Mesothelial cell of epicardium (in vitro differentiated cells): ENCODE measurements around the gene ITIH5. TPM values are rescaled to one million over a fixed set of nuclear protein-coding genes. Genes with fewer than 3 reads are reported as not detected.

Source experiments
- DNase-seq, 2 experiments: peaks; one replicate each; pipeline ENCODE4 v3.0.0; 2021; ENCODE audit warnings: low spot score in 2 of 2; ENCODE audit not compliant: unreplicated experiment in 2 of 2
- H3K27ac Mint-ChIP-seq: 2 replicates; pipeline ENCODE4 v1.8.0; 2021; ENCODE audit warnings: mixed read lengths
- H3K27me3 Mint-ChIP-seq: 2 replicates; pipeline ENCODE4 v1.8.0; 2021; ENCODE audit warnings: low read depth, mixed read lengths
- H3K36me3 Mint-ChIP-seq: 2 replicates; pipeline ENCODE4 v1.8.0; 2021; ENCODE audit warnings: mixed read lengths
- H3K4me1 Mint-ChIP-seq: 2 replicates; pipeline ENCODE4 v1.8.0; 2021; ENCODE audit warnings: mixed read lengths
- H3K4me3 Mint-ChIP-seq: 2 replicates; pipeline ENCODE4 v1.8.0; 2021; ENCODE audit warnings: mild to moderate bottlenecking, moderate library complexity, mixed read lengths
- H3K9me3 Mint-ChIP-seq: 2 replicates; pipeline ENCODE4 v1.8.0; 2021; ENCODE audit warnings: mixed read lengths
- CTCF ChIP-seq: fragments of 200-600 bp; sonication (generic); IDR thresholded peaks from one replicate; pipeline ENCODE4 v1.5.0; 2021; ENCODE audit warnings: antibody characterized with exemption; ENCODE audit not compliant: unreplicated experiment
- total RNA-seq: library from RNA; stranded (reverse); gene quantifications from 3 replicates; pipeline ENCODE4 v1.2.1, GENCODE V29; 2021

The ITIH5 gene
- total RNA-seq, 1 donor from 2014 or later: 21.0 TPM

GRCh38 chr10:7704071-7705016 is 37.6 kb upstream of the ITIH5 start:
- no peak overlapping the region for H3K4me3 Mint-ChIP-seq
- DNase-seq: no peak
- peaks cover 52% of the 10 kb centered on the region for H3K27me3 Mint-ChIP-seq
- no peaks in the 10 kb centered on the region for H3K4me1 Mint-ChIP-seq
- TF ChIP-seq CTCF: no peak
- no peak overlapping the region for H3K27ac Mint-ChIP-seq
- no peaks in the 10 kb centered on the region for H3K9me3 Mint-ChIP-seq
- no peaks in the 10 kb centered on the region for H3K36me3 Mint-ChIP-seq

DNA sequence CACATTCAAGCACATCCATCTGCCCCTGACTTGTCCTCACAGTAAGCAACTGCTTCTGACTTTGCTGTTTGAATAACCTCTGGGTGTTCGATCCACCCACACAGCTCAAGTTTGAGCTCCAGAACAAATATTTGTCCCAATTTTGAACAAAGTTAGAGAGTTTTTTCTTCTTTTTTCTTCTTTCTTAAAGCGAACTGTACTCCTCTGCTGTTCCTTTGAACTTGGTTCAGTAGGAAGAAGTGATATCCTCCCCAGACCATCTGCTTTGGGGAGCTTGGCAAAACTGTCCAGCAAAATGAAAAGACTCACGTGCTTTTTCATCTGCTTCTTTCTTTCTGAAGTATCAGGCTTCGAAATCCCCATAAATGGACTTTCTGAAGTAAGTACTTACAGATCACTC is 36.4 kb upstream of the ITIH5 start, which contains the start of gene ITIH2:
Gene ITIH2 (plus strand): TSS at position 177 of the 400 bp plus-strand sequence. CDS start 119 bp downstream, at position 296.
- Mint-ChIP-seq H3K27me3 (peaks cover 48% of the 10 kb centered on the region), H3K9me3 (no peaks in the 10 kb centered on the region), H3K36me3 (no peaks in the 10 kb centered on the region), H3K4me3 (no peak within 1 kb of the TSS), H3K4me1 (no peaks in the 10 kb centered on the region), H3K27ac (no peak within 1 kb of the TSS)
- TF ChIP-seq CTCF: no peak
- no peak for DNase-seq

GRCh38 chr10:7702288-7702812 is 35.6 kb upstream of the ITIH5 start:
- no peak for DNase-seq
- Mint-ChIP-seq H3K27me3 (peaks cover 43% of the 10 kb centered on the region), H3K27ac (no peak overlapping the region), H3K36me3 (no peaks in the 10 kb centered on the region), H3K9me3 (no peaks in the 10 kb centered on the region), H3K4me3 (no peak overlapping the region), H3K4me1 (no peaks in the 10 kb centered on the region)
- TF ChIP-seq CTCF: no peak

- DNase-seq: no peak
- H3K27ac Mint-ChIP-seq: no peak overlapping the region
- no peak overlapping the region for H3K4me3 Mint-ChIP-seq
- no peaks in the 10 kb centered on the region for H3K9me3 Mint-ChIP-seq
- H3K36me3 Mint-ChIP-seq: no peaks in the 10 kb centered on the region
- no peaks in the 10 kb centered on the region for H3K4me1 Mint-ChIP-seq
- no peak for TF ChIP-seq CTCF
- H3K27me3 Mint-ChIP-seq: peaks cover 36% of the 10 kb centered on the region
Observed at GRCh38 chr10:7701158-7701742, 34.5 kb upstream of the ITIH5 start.

- Mint-ChIP-seq H3K4me3 (no peak overlapping the region), H3K36me3 (no peaks in the 10 kb centered on the region), H3K27me3 (peaks cover 31% of the 10 kb centered on the region), H3K27ac (no peak overlapping the region), H3K9me3 (no peaks in the 10 kb centered on the region), H3K4me1 (no peaks in the 10 kb centered on the region)
- no peak for TF ChIP-seq CTCF
- no peak for DNase-seq
Observed at GRCh38 chr10:7700577-7701125, 33.9 kb upstream of the ITIH5 start.
